COLO668 (cell line): Measurements from ENCODE around the gene MB21D2.
A peak's percentile ranks its signal among the peaks of the same experiment; 100 is the strongest.
"Not testable (repeated sequence)": the region's sequence is repeated elsewhere in the genome, so short reads cannot be mapped to it uniquely, and the experiment has no call there.

Source experiments
- DNase-seq: peaks from one replicate; lab custom pipeline; 2025; ENCODE audit not compliant: unreplicated experiment; lab: John Stamatoyannopoulos, UW

MB21D2 gene

DNA sequence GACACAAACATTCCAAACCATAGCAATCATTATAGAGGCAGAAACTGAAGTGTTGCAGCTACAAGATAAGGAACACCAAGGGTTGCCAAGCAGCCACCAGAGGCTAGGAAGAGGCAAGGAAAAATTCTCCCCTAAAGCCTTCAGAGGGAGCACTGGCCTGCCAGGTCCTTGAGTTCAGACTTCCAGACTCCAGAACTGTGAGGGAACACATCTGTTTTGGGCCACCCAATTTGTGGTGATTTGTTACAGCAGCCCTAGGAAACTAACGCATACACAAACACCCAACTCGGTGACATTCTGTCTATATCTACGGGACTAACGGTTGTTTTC, 54.6 kb downstream of the MB21D2 start:
- no peak for DNase-seq

DNA sequence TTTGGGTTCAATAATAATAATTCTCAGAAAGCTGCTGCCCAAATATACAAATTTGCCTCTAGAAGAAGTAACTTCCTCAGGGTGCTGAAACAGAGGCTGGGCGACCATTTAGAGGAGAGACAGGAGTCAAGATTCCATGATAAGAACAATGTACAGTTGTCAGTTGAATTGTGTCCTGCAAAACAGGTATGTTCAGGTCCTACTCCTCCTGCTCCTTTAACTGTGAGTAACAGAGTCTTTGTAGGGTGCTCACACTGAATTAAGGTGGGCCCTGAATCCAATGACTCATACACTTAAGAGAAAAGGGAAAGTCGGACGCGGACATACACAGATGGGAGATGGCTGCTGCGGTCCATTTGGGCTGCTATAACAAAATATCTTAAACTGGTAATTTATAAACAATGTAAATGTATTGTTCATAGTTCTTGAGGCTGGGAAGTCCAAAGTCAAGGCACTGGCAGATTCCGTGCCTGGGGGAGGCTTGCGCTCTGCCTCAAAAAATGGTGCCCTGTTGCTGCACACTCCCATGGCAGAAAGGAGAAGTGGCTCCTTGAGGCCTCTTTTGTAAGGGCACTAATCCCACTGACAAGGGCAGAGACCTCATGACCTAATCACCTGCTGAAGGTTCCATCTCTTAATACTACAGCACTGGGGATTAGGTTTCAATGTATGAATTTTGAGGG, 55.1 kb downstream of the MB21D2 start:
- no peak for DNase-seq

DNA sequence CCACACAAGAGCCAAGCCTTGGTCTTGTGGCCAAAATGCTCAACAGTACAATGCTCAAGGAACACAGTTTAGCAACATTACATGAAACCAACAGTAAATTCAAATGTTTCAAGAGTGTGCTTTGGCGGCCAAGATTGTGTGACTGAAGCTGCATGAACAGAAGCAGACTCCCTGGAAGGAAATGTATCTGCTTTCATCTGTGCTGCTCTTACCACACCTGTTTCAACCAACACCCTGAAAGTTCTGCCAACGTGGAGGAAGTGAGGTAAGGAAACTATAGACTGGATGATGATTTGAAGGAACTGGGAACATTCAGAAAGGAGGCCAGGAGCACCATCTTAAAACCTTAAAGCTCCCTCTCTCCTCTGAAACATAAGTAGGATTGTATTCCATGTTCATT, 55.7 kb downstream of the MB21D2 start:
- DNase-seq: no peak

DNA sequence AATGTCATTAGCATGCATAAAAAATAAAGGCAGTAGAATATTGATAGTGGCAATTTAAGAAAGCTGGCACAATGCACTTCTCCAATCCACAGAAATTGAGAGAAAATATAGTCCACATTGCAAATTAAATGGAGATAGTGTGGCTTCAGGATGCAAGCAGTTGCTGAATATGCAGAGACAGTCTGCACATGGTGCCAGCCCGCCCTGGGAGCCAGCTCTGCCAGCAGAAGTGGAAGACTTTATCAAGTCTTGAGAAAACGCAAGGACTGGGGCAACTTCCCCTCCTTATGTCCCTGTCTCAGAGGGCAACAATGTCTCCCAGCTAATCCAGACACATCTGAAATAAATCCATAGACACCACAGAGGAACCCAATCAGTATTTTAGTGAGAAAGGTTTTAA, 57.2 kb downstream of the MB21D2 start:
- no peak for DNase-seq

DNA sequence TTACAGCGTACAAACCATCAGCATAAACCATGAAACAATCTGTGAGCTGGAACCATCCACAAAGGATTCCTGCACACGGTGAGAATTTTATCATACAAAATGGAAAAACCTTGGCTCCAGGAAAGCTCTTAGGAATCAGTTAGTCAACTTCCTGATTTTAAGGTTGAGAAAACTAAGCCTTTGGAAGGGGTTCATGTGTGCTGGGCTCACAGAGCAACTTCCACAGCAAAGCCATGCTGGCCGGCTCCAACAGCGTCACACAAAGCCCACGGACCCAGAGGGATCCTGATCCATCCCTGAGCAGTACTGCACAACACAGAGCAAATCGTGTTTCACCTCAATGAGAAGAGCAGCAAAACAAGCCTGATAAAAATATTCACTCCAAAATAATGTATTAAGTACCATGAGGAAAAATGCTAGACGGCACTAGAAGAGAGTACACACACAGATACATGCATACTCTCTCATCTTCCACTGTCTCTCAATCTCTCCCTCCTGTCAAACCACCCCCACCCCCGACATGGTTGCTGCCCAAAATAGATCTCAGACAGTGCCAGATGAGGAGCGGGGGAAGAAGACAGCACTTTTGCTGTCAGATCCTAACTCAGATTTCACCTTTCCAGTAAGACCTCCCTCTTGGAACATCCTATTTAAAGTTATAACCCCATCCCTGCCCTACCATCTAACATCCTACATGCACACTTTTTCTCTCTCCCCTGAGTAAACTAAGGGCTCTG, 58.6 kb downstream of the MB21D2 start:
- DNase-seq: no peak

GRCh38 chr3:192857260-192857661, 60.4 kb downstream of the MB21D2 start:
- DNase-seq: no peak

- DNase-seq: no peak
Measured at GRCh38 chr3:192855434-192855833, 62.2 kb downstream of the MB21D2 start.

DNA sequence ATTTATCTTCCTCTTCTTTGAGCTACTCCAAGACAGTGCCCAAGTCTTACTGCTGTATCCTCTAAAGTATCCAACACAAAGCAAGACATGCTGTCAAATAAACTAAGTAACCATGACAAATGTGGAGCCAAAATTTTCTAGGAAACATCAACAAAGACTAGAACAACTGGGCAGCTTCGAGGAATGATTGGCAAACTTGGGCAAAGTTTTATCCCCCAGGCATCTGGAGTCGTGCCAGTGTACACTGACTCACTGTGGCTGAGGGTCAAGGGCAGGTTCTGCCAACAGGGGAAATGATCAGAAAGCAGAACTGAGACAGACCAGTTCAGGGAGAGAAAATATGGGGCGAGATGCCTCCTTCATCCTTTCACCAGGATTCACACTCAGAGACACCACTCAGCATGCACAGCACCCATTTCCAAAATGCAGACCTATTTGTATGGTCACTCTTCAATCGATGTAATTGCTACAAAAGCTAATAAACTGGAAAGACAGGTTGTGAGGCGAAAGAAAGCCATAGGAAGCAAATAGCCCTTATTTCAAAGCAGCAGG, 65.8 kb downstream of the MB21D2 start:
- DNase-seq: peak; percentile 17

- no peak for DNase-seq
Measured at GRCh38 chr3:192850451-192850981, 67.1 kb downstream of the MB21D2 start.

- not testable (repeated sequence) for DNase-seq
Measured at GRCh38 chr3:192849821-192850220, 67.8 kb downstream of the MB21D2 start.

DNA sequence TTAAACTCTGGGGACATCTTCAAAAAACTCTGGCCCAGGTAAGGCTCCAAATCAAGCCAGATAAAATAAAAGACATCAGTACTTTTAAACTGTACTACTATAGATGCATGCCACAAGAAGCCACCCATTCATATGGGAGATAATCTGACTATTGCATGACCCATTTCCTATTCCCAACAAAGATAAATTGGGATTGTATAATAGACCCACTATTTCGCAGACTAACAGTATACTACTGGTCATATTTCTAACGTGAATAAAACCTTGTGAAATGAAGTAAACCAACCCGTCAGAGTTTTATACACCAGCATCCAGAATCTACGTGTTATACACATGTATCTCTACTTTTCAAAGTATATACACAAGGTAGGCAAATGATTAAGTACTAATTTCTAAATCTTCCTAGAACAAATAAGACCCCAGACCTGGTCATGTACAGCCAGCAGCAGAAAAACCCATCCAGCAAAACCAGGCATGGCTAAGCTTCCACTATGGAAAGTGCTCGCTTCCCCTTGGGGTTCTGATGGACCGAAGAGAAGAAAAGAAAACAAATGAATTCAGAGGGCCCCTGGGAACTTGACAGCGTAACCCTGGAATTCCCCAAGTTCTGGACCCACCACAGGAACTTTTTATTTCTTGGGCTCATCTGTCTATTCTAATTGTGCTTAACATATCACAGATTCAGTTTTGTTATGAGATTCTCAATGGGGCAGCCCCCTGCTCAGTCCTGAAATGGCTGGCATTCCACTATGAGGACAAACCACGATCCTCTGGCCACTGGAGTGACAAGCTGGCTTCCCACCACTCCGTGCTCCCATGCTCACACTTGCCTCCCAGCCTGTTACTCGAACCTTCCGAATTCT, 69.1 kb downstream of the MB21D2 start:
- DNase-seq: no peak

GRCh38 chr3:192847941-192848340, 69.7 kb downstream of the MB21D2 start:
- no peak for DNase-seq

- no peak for DNase-seq
Measured at GRCh38 chr3:192845526-192845855, 72.2 kb downstream of the MB21D2 start.

GRCh38 chr3:192844836-192845525, 72.7 kb downstream of the MB21D2 start:
- DNase-seq: no peak

- no peak for DNase-seq
Measured at GRCh38 chr3:192844486-192844765, 73.2 kb downstream of the MB21D2 start.

DNA sequence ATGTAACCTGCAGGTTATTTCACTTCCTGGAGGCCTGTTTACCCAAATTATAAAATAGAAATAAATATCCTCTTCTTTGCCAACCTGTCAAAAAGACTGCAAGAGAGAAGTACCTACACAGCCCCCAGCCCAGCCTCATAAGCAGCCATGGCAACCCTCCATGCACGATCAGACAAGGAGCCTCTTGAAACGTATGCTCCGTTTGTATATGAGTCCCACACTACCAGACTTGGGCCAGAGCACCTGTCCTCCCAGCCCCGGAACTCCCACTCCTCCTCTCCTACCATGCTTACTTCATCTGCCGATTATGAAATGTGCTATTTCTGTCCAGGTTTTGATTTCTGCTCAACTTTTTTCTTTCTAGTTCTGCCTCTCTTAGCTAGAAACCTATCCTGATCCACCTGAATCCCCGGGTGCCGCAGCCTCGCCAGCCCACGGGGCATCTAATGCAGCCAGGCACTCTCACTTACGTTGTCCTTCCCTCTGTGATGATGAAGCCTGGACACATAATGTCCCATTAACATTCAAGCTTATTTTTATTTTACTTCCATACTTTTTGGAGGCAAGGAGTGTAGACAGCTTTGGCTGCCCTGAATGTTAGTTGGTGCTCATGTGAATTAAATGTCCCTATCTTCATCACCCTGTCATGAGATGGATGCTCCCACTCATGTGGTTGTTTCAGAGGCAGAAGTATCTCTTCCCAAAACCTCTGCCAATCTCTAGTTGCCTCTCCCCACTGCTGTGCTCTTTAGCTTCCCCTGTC, 73.8 kb downstream of the MB21D2 start:
- peak; percentile 16 for DNase-seq

GRCh38 chr3:192843119-192843518, 74.5 kb downstream of the MB21D2 start:
- DNase-seq: no peak

DNA sequence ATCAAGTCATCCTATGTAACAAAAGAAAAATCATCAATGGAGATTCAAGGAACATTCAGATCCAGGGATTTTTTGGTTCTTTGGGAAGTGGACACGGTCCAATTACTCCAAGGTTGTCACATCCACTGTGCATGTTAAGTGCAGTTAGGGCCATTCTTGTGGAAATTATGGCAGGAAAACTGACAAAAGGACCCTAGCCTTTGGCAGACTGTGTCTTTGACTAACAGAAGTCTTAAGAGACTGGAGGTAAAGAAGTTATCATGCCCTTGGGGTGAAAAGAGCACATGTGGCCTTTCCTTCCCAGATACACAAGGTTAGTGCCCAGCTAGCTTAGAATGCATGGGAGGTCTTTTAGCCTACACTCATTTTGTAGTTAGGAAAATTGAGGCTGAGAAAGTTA, 74.9 kb downstream of the MB21D2 start:
- DNase-seq: no peak

DNA sequence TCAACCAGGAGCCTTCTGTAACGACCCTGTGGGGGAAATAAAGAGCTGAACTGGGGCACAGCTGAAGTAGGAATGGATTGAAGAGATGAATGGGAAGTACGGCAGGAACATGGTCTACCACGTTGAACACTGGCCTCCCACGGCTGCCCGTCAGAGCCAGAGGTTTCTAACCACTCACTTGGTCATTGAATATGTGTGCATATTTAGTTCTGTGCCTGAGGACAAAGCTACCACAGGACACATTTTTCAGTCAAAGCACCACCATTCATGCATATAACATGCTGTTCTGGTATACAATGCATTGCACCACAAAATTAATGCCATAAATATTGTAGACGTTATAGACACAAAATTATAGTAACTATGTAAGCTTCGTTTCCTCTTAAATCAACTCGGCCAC, 75.5 kb downstream of the MB21D2 start:
- DNase-seq: no peak

DNA sequence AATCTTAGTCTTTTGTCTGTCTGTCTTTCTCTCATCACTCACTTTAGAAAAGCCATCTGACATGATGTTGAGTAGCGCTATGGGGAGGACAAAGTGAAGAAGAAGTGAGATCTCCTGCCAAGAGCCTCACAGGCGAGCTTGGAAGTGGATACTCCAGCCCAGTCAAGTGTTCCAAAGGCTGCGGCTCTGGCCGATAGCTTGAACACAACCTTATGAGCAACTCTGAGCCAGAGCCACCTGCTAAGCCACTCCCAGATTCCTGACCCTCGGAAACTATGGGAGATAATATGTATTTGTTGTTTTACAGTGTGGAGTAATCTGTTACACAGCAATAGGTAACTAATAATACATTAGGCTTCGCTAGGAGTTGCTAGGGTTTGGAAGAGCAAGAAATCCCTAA, 76.2 kb downstream of the MB21D2 start:
- DNase-seq: no peak
